PC-3 (cell line): ENCODE results near the gene TRPM1.

Source experiments
- EZH2 ChIP-seq: fragments of 300-600 bp; sonication (generic); IDR thresholded peaks from one replicate; pipeline ENCODE4 v1.6.1; 2017; ENCODE audit warnings: antibody characterized with exemption, mild to moderate bottlenecking, low read length; ENCODE audit not compliant: unreplicated experiment
- TF ChIP-seq, protein P1 (sequence below): fragments of 300-600 bp; sonication (generic); conservative IDR thresholded peaks from 2 replicates; pipeline ENCODE4 v1.5.1; 2017; ENCODE audit warnings: antibody characterized with exemption, low read depth, mild to moderate bottlenecking, low read length

DNA sequence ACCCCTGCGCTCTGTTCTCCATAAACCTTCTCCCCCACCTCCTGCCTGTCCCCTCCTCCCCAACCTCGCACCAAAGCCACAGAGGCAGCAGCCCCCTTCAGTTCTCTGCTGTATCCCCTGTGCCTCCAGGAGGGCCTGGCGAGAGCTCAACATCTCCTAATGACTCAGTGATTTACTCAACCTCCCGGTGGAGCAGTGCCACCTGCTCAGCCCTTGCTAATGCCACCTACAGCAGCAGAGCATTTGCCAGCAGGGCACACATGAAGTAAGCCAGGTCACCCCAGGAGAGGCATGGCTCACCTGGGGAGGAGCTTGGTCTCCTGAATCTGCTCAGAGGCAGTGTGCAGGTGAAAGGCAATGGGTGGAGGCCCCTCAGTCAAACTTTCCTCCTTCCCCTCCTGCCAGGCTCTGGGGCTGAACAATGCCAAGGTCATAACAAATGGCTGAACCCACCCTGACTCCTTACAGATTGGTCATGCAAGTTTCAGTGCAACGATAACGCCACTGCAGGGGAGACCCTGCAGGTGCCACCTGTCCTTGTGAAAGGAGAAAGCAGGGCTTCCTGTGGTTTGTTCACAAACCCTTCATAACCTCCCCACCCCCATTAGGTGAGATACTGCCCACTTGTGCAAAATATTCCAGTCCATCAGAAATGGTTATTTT is 19.8 kb downstream of the TRPM1 start:
- TF ChIP-seq, protein P1, sequence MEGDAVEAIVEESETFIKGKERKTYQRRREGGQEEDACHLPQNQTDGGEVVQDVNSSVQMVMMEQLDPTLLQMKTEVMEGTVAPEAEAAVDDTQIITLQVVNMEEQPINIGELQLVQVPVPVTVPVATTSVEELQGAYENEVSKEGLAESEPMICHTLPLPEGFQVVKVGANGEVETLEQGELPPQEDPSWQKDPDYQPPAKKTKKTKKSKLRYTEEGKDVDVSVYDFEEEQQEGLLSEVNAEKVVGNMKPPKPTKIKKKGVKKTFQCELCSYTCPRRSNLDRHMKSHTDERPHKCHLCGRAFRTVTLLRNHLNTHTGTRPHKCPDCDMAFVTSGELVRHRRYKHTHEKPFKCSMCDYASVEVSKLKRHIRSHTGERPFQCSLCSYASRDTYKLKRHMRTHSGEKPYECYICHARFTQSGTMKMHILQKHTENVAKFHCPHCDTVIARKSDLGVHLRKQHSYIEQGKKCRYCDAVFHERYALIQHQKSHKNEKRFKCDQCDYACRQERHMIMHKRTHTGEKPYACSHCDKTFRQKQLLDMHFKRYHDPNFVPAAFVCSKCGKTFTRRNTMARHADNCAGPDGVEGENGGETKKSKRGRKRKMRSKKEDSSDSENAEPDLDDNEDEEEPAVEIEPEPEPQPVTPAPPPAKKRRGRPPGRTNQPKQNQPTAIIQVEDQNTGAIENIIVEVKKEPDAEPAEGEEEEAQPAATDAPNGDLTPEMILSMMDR: no peak
- no peak for TF ChIP-seq EZH2
